ENCODE results near the gene MTMR12.

MTMR12 gene, protein sequence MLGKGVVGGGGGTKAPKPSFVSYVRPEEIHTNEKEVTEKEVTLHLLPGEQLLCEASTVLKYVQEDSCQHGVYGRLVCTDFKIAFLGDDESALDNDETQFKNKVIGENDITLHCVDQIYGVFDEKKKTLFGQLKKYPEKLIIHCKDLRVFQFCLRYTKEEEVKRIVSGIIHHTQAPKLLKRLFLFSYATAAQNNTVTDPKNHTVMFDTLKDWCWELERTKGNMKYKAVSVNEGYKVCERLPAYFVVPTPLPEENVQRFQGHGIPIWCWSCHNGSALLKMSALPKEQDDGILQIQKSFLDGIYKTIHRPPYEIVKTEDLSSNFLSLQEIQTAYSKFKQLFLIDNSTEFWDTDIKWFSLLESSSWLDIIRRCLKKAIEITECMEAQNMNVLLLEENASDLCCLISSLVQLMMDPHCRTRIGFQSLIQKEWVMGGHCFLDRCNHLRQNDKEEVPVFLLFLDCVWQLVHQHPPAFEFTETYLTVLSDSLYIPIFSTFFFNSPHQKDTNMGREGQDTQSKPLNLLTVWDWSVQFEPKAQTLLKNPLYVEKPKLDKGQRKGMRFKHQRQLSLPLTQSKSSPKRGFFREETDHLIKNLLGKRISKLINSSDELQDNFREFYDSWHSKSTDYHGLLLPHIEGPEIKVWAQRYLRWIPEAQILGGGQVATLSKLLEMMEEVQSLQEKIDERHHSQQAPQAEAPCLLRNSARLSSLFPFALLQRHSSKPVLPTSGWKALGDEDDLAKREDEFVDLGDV

GRCh38 chr5:32312595-32313332 lies at the start of gene MTMR12:
MTMR12 (minus strand) TSS chr5:32312939; CDS start chr5:32312838, 101 bp downstream.
- peak; percentile 92 to 99 for DNase-seq

DNA sequence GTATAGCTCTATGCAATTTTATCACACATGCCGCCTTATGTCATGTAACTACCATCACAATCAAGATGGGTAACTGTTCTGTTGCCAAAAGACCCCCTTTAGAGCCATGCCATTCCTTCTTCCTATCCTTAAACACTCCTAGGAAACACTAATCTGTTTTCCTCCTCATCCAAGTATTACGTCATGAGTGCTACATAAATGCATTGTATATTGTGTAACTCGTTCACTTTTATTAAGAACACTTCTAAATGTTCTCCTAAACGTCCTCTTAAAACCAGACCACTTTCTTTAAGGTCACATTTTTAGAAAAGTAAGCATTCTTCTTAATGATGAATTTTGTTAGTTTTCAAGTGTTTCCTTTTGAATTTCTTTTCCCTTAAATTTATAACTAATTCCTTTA lies 49.8 kb upstream of the MTMR12 start:
- no peak for DNase-seq

GRCh38 chr5:32360906-32361305 lies 48.2 kb upstream of the MTMR12 start:
- DNase-seq = no peak

GRCh38 chr5:32358611-32359010 lies 45.9 kb upstream of the MTMR12 start:
- no peak for DNase-seq

DNA sequence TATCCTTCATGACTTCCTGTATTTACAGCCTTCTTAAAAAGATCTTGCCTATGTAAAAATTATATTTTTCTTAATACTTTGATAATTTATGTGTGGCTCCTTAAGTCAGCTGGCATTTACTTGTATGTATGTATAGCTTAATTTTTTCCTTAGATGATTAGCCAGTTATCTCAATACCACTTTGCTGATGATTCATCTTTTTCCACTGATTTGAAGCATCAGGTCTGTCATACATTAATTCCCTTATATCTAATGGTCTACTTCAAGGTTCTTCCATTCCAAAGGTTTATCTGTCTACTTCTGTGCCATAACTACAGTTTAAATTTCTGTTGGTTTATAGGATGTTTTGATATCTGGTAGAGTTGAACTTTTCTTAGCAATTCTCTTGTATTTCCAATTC lies 44.9 kb upstream of the MTMR12 start:
- no peak for DNase-seq

GRCh38 chr5:32355686-32356085 lies 42.9 kb upstream of the MTMR12 start:
- DNase-seq = no peak

DNA sequence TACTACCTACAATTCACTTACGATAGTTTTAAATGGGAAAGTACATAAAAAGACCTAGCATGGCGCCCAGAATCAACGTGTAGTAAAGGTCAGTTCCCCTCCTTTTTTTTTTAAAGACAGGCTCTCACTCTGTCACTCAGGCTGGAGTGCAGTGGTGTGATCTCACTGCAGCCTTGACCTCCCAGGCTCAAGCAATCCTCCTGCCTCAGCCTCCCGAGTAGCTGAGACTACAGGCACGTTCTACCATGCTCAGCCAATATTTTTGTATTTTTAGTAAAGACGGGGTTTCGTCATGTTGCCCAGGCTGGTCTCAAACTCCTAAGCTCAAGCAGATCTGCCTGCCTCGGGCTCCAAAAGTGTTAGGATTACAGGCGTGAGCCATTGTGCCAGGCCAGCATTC lies 40.7 kb upstream of the MTMR12 start:
- DNase-seq = no peak

DNA sequence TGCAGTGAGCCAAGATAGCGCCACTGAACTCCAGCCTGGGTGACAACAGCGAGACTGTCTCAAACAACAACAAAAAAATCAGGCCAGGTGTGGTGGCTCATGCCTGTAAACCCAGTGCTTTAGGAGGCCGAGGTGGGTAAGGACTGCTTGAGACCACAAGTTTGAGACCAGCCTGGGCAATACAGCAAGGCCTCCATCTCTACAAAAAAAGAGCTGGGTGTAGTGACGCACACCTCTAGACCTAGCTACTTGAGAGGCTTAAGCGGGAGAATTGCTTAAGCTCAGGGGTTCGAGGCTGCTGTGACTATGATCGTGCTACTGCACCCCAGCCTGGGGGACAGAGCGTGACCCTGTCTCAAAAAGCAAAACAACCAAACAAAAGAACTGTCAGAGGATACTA lies 39.9 kb upstream of the MTMR12 start:
- DNase-seq = no peak

DNA sequence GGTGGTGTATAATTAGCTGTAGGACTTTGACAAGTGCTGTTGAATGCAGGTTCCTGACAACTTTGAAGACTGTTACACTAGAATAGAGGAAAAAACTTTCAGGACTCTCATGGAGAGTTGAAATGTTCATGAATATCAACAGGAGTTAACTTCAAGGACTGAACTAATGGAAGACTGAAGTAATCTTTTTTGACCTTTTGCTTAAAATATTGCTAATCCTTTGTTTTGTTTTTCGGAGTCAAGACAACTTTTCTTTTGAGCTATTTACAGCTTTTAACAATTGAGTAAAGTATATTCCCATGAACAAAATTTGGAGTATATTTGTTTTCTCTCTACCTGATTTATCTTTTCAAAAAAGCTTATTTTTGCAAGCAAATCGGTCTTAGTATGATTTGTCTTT lies 34.1 kb upstream of the MTMR12 start:
- DNase-seq = no peak

- DNase-seq = no peak
Observed at GRCh38 chr5:32343058-32343672, 30.4 kb upstream of the MTMR12 start.

DNA sequence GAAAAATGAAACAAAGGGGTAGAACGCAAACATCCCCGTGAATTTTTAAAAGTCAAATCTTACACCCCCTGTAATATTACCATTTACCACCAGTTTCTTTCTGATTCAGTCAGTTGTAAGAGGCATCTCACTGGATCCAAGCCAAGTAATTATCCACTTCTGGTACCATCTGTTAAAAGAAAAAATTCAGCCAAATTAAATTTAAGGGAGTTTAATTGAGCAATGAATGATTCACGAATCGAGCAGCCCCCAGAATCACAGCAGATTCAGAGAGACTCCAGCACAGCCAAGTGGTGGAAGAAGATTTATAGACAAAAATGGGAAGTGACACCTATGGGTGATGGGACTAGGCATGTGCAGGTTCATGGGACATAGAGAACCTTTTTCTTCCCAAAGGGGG lies 29.9 kb upstream of the MTMR12 start:
- no peak for DNase-seq

GRCh38 chr5:32339878-32340277 lies 27.1 kb upstream of the MTMR12 start:
- no peak for DNase-seq

- DNase-seq = no peak
Observed at GRCh38 chr5:32339198-32339597, 26.5 kb upstream of the MTMR12 start.

- DNase-seq = no peak
Observed at GRCh38 chr5:32332966-32333365, 20.2 kb upstream of the MTMR12 start.

DNA sequence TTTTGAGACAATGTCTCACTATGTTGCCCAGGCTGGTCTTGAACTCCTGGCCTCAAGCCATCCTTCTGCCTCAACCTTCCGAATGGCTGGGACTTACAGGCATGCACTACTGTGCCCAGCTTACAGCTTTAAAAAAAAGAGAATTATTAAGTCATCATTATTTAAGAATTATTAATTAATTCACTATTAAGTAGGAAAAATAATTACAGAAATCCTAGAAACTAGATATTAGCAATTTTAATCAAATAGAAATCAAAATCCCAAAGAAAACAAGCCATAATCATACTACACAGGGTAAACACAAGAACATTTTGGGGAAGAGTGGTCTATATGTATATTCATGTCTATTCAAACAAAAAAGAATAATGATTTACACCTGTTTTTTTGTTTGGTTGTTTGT lies 19.6 kb upstream of the MTMR12 start:
- no peak for DNase-seq

DNA sequence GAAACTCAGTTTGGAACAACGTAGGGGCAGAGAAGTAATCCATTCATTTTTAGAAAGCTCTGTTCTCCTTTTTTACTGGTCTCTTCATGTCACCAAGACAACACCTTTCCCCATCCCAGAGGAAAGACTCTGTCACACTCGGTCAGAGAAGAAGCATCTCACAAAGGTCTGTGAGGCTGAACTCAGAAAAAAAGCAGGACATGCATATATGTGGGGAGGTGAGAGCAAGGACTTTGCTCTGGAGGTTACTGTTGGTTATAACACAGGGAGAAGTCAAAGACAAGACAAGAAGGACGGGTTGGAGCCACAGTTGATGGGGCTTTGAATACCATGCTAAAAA lies 19.2 kb upstream of the MTMR12 start:
- no peak for DNase-seq

- DNase-seq = no peak
Observed at GRCh38 chr5:32331217-32331934, 18.6 kb upstream of the MTMR12 start.

GRCh38 chr5:32330126-32330971 lies 17.6 kb upstream of the MTMR12 start:
- no peak for DNase-seq

DNA sequence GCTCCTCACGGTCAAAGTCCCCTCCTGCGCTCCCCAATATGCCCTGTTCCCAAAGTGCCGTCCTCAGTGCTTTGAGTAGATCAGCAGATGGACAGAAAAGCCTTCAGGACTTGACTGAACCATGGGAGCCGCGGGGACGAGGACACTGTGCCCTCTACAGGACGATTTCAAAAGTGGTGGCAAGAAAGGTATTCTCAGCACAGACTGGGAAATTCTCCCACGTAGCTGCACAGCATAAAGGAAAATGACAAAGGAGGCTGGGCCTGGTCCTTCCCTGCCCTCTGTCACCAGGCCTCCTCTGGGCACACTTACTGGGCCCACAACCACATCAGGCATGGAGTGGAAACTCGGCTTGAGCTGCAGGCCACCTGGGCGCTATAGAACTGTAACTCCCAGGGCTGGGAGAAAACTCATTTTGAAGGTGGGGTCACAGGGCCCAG lies 16.7 kb upstream of the MTMR12 start:
- DNase-seq = peak; percentile 13 to 44

DNA sequence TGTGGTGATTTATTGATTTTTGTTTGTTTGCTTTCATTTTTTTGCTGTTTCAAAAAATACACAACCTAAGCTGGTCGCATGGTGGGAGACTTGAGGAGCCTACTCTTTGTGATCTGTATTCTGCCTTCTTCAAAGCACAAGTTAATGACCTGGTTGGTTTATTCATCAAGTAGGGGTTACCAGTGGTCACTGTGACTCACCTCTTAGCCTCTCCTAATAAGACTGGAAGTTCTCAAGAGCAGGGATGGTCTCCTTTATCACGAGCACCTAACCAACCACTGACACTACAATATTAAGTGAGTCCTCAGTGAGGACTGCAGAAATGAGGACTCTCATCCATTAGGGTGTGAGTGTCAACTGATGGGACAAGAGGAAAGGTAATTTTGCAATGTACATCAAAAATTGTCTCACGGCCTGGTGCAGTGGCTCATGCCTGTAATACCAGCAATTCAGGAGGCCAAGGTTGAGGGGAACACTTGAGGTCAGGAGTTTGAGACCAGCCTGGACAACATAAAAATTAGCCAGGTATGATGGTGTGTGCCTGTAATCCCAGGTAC lies 13.6 kb upstream of the MTMR12 start:
- no peak for DNase-seq

DNA sequence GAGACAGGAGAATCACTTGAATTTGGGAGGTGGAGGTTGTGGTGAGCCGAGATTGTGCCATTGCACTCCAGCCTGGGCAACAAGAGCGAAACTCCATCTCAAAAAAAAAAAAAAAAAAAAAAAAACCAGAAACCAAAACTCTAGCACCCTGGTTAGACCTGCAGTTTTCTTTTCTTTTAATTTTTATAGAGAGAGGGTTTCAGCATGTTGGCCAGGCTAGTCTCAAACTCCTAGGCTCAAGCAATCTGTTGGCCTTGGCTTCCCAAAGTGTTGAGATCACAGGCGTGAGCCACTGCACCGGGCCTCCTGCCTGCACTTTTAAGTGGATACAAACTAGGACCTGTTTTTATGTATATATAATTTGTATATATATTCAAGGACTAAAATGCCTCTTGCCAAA lies 12.9 kb upstream of the MTMR12 start:
- no peak for DNase-seq
